Mucosa of descending colon (tissue), 3 donors: ENCODE results near the gene SOX5. TPM values are rescaled to one million over a fixed set of nuclear protein-coding genes. Genes with fewer than 3 reads are reported as not detected.

Source experiments
- ATAC-seq: fragments of 200-7000 bp; cut with Tn5 transposase; one replicate; pipeline ENCODE4 v1.9.1; 2020; ENCODE audit warnings: mild to moderate bottlenecking, moderate library complexity
- DNase-seq, 3 donors: peaks; one replicate each; pipeline ENCODE4 v3.0.0-alpha.2; 2020
- H3K36me3 ChIP-seq: fragments of 200-600 bp; one replicate; pipeline ENCODE4 v1.8.0; 2021; ENCODE audit warnings: low read depth, mild to moderate bottlenecking
- H3K4me1 ChIP-seq: fragments of 200-600 bp; one replicate; pipeline ENCODE4 v1.8.0; 2021; ENCODE audit warnings: low read depth, mild to moderate bottlenecking
- H3K4me3 ChIP-seq: fragments of 200-600 bp; one replicate; pipeline ENCODE4 v1.8.0; 2021; ENCODE audit warnings: mild to moderate bottlenecking
- H3K9me3 ChIP-seq: fragments of 200-600 bp; one replicate; pipeline ENCODE4 v1.8.0; 2021; ENCODE audit warnings: mild to moderate bottlenecking
- intact Hi-C, 2 donors: fragments of 100-400 bp; cut with DNase I in 1 of 2; cut with micrococcal nuclease in 1 of 2; formaldehyde crosslinking; loops; one replicate each; pipeline versions ENCODE4 v1.11.0 to v1.11.1; 2022; cut with DNase I, micrococcal nuclease
- total RNA-seq, 3 donors: library from RNA; stranded (reverse); fragmentation: NEBNext Ultra II Directional in 2 of 3; extraction: Animal tissue kit (Norgen Biotek cat#: 25700) in 2 of 3; gene quantifications; one replicate each; pipeline versions ENCODE4 v1.2.1 to v1.2.4, GENCODE V29; 2021 to 2023
- TF ChIP-seq, protein P1 (sequence below): fragments of 200-600 bp; IDR thresholded peaks from one replicate; pipeline ENCODE4 v1.8.0; 2022; ENCODE audit warnings: antibody characterized with exemption, mild to moderate bottlenecking
- donor health status: DM: no; HTN: no; CAD: no; lungs with moderate emphysema.
- donor health status: DM: no; HTN: no; CAD: no.
- donor health status: DM: no; HTN: yes; CAD: no.

The SOX5 gene
- total RNA-seq, 3 donors from 2014 or later: 2.8 to 13.0 (median 3.3) TPM

DNA sequence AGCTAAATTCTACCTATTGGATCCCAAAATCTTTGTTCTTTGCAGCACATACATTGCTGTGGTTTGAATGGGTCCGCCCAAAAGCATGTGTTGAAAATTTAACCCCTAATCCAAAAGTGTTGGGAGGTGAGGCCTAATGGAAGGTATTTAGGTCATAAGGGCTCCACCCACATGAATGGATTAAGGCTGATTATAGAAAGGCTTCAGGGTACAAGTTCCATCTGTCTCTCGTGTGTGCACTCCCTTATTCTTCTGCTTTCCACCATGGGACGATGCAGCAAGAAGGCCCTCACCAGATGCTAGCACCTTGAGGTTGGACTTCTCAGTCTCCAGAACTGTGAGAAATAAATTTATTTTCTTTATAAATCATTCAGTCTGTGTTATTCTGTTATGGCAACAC, 190.9 kb downstream of the SOX5 start:
- H3K4me1 ChIP-seq: no peaks in the 10 kb centered on the region
- no peak for ATAC-seq

DNA sequence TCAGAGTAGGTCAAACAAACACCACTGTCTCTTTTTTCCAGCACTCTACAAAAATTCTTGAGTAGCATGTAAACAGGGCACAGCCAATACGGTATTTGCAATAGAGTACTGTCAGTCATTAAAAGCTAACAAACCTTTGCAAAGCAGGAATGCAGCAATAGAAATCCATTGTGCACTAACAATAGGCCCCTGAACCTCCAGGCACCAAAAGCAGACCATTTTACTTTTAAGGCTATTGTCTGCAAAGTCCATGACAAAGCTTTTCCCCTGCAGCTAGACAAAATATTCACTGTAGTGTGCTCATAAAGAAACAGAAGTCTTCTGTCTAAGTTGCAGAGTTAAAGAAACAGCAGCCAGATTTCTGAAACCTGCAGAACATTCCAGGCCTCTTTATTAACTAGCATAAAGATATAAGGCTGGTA, 191.9 kb downstream of the SOX5 start:
- Histone ChIP-seq H3K9me3 (no peaks in the 10 kb centered on the region), H3K4me1 (no peaks in the 10 kb centered on the region), H3K36me3 (no peaks in the 10 kb centered on the region), H3K4me3 (no peak overlapping the region)
- intact Hi-C loops: no loop called here
- no peak for ATAC-seq
- TF ChIP-seq, protein P1, sequence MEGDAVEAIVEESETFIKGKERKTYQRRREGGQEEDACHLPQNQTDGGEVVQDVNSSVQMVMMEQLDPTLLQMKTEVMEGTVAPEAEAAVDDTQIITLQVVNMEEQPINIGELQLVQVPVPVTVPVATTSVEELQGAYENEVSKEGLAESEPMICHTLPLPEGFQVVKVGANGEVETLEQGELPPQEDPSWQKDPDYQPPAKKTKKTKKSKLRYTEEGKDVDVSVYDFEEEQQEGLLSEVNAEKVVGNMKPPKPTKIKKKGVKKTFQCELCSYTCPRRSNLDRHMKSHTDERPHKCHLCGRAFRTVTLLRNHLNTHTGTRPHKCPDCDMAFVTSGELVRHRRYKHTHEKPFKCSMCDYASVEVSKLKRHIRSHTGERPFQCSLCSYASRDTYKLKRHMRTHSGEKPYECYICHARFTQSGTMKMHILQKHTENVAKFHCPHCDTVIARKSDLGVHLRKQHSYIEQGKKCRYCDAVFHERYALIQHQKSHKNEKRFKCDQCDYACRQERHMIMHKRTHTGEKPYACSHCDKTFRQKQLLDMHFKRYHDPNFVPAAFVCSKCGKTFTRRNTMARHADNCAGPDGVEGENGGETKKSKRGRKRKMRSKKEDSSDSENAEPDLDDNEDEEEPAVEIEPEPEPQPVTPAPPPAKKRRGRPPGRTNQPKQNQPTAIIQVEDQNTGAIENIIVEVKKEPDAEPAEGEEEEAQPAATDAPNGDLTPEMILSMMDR: no peak
- no peak for DNase-seq

More for the DNA sequence above, 190.9 kb downstream of the SOX5 start:
- no peaks in the 10 kb centered on the region for H3K36me3 ChIP-seq
- intact Hi-C loops: no loop called here
- DNase-seq: no peak
- TF ChIP-seq, protein P1: no peak
- no peaks in the 10 kb centered on the region for H3K9me3 ChIP-seq
- no peak overlapping the region for H3K4me3 ChIP-seq

DNA sequence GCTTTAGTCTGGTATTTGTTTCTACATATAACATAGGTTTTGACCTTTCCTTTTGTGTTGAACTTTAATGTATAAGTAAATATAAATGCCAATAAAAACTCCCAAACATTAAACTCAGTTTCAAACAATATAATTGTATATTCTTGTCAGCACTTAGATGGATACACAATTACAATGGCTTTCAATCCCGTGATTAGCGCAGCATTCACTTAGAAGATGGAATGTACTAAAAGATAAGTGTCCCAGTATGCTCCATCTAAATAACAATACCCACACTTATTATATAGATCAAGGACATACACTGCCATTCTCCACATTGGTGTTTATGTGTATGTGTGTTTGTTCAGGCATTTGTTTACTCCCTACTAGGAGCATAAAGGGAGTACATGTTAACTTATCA, 193.1 kb downstream of the SOX5 start:
- H3K9me3 ChIP-seq: no peaks in the 10 kb centered on the region
- DNase-seq: no peak
- no peaks in the 10 kb centered on the region for H3K4me1 ChIP-seq
- intact Hi-C loops: no loop called here
- no peaks in the 10 kb centered on the region for H3K36me3 ChIP-seq
- ATAC-seq: no peak
- TF ChIP-seq, protein P1: no peak
- H3K4me3 ChIP-seq: no peak overlapping the region

DNA sequence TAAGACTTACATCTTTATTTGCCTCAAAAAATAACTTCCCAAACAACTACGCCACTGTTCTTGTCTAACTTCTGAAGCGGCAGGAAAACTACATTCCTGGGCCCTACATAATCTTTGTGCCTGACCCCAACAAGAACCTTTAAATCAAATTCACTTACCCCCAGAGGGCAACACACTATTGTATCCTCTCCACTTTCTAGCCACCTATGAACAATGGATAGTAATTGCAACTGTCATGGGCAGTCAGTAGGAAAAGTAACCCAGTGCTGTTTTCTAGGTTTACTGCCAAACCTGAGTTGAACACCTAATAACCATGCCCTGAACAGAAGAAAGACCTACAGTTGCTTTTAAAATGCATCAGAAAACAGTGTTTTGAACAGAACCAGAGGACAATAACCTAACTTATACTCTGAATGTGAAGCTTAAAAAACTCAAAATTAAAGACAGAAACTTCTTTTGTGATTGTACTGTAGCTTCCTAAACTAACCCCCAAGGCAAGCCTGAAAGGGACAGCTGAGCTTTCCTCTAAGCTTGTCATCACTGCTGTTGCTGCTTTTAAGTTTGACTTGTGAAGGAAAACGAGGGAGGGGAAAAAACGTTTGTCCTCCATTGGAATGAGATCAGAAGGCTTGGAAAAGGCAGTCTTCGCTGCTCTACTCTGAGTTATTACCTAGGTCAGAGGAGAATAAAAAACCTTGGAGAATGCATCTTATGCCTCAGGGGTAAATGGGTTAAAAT, 195.7 kb downstream of the SOX5 start:
- DNase-seq: no peak
- TF ChIP-seq, protein P1: no peak
- intact Hi-C loops: no loop called here
- Histone ChIP-seq H3K36me3 (no peaks in the 10 kb centered on the region), H3K9me3 (no peaks in the 10 kb centered on the region), H3K4me1 (no peaks in the 10 kb centered on the region), H3K4me3 (no peak overlapping the region)
- no peak for ATAC-seq

DNA sequence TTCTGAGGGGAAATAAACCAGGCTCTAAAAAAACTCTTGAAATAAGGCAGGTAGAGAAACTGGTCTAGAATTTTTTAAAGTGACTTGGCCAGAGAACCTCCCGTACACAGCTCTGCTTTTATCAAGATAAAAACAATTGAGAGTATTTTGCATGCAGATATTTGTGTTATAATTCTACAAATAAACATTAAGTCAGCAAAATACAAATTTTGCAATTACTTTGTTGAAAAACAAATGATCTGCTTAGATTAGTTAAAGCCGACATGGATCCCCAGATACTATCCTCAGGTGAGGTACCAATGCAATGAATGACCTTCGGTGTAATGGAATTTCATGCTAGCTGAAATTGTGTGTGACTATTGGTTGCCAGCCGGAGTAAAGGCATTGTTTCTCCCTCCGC, 197.2 kb downstream of the SOX5 start:
- TF ChIP-seq, protein P1: no peak
- no peaks in the 10 kb centered on the region for H3K9me3 ChIP-seq
- no peak for DNase-seq
- intact Hi-C loops: no loop called here
- no peak for ATAC-seq
- no peaks in the 10 kb centered on the region for H3K36me3 ChIP-seq
- no peaks in the 10 kb centered on the region for H3K4me1 ChIP-seq
- H3K4me3 ChIP-seq: no peak overlapping the region
